ENCODE measurements around the gene SLC22A31.
"Not testable (repeated sequence)": the region's sequence is repeated elsewhere in the genome, so short reads cannot be mapped to it uniquely, and the experiment has no call there.

The SLC22A31 gene

DNA sequence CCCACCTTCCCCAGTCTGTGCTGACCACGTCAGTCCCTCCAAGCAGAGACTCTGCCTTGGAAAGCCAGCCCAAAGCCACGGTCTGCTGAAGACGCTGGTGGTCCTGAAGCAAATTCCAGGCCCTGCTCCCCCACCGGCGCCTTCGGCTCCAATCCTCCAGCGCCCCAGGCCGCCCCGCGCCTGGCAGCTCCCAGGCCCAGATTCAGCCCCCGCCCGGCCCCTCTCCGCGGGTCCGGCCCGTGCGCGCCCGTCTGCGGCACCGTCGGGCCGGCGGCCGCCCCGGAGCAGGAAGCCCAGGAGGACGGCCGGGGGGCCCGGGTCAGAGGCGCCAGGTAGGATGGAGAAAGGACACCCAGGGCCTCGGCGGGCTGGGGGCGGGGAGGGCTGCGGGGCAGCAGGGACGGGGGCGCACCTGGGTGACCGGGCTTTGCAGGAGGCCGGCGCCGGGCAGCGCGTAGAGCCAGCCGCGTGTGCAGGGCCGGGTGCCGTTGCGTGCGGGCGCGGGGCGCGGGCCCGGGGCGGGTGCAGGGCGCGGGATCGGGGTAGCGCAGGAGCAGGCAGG is 594 bp upstream of the SLC22A31 start:
- DNase-seq (ENCODE audit: low spot score in 2 of 2) (no peak), ATAC-seq (no peak)
- Mint-ChIP-seq H3K27ac (no peak overlapping the region), H3K4me3 (no peak overlapping the region), H3K36me3 (no peaks in the 10 kb centered on the region), H3K4me1 (peaks cover 10% of the 10 kb centered on the region), H3K9me3 (no peaks in the 10 kb centered on the region)

DNA sequence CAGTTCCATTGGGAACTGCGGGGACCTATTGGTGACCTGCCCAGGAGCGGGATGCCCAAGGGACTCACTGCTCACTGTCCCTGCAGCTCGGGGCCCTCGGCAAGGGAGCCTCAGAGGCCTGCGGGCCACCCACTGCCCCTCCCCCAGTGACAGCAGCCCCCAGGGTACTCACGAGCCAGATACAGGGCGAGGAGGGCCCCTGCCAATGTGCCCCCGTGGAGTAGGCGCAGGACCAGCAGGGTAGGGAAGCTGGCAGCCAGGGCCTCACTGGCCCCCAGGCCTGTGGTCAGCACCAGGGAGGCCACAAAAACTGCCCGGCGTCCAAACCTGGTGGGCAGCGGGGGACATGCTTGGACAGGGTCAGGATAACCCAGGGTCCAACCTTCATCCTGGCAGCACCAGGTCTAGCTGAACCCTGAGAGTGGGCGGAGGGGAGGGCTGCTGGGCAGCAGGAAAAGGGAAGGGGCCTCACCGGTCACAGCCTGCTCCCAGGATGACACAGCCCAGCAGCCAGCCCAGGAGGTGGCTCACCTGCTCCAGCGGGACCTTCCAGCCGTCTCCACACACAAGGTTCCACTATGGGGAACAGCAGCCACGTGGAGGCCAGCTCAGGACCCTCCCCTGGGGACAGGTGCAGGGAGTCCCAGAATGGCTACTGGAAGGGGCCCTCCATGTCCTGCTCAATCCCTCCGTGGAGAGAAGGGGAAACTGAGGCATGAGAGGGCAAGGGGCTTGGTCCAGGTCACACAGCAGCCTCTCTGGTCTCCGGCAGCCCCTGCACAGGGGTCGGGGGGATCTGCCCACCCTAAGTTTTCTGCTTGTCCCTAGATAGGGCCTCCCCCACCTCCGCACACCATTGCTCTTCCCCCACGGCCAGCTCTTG is 855 bp downstream of the SLC22A31 start:
- H3K27ac Mint-ChIP-seq: no peak overlapping the region
- DNase-seq (ENCODE audit: low spot score in 2 of 2): no peak
- H3K9me3 Mint-ChIP-seq: no peaks in the 10 kb centered on the region
- H3K4me1 Mint-ChIP-seq: peaks cover 10% of the 10 kb centered on the region
- no peak for ATAC-seq
- H3K36me3 Mint-ChIP-seq: no peaks in the 10 kb centered on the region
- no peak overlapping the region for H3K4me3 Mint-ChIP-seq

- no peak for ATAC-seq
These were observed 1.7 kb downstream of the SLC22A31 start for GRCh38 chr16:89198417-89199240.

DNA sequence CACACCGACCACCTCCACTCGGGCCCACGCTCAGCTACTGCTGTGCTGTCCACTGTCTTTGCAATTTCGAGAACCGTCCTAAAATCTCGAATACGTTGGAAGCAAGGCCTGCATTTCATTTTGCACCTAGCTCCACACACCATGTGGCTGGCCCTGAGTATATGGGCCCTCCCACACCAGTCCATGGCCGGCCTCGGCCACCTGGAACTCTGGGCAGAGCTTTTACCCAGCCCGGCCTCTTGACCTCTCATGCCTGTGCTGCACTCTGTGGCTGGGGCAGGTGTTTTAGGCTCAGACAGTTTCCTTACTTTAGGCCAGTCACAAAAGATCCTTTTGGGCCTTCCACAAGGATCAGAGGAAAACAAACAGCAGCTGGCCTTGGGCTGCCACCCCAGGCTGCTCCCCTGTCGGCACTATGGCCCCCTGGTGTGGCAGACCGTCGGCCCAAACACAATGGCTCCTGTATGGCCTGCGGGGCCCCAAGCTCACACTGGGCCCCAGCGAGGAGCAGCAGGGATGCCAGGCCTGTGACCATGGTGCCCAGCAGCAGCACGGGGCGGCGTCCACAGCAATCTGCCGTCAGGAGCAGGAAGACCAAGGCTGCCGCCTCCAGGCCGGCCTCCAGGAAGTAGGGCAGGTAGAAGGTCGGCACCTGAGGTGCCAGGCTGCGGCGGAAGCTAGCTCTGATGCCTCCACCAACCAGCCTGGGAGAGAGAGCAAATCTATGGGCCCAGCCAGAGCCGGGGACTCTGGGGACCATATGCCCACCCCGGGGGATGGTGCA is 2.5 kb downstream of the SLC22A31 start:
- DNase-seq (ENCODE audit: low spot score in 2 of 2) (no peak), ATAC-seq (no peak)
- H3K9me3 Mint-ChIP-seq: no peaks in the 10 kb centered on the region
- peaks cover 4% of the 10 kb centered on the region for H3K4me1 Mint-ChIP-seq
- no peak overlapping the region for H3K4me3 Mint-ChIP-seq
- H3K27ac Mint-ChIP-seq: no peak overlapping the region
- no peaks in the 10 kb centered on the region for H3K36me3 Mint-ChIP-seq

More at GRCh38 chr16:89198417-89199240, 1.7 kb downstream of the SLC22A31 start:
- Mint-ChIP-seq H3K36me3 (no peaks in the 10 kb centered on the region), H3K27ac (no peak overlapping the region), H3K4me3 (no peak overlapping the region), H3K4me1 (peaks cover 10% of the 10 kb centered on the region), H3K9me3 (no peaks in the 10 kb centered on the region)
- DNase-seq (ENCODE audit: low spot score in 2 of 2): no peak

- no peak overlapping the region for H3K27ac Mint-ChIP-seq
- no peak overlapping the region for H3K4me3 Mint-ChIP-seq
- no peaks in the 10 kb centered on the region for H3K36me3 Mint-ChIP-seq
- no peaks in the 10 kb centered on the region for H3K9me3 Mint-ChIP-seq
- ATAC-seq (no peak), DNase-seq (ENCODE audit: low spot score in 2 of 2) (no peak)
- no peaks in the 10 kb centered on the region for H3K4me1 Mint-ChIP-seq
These were observed 3.2 kb downstream of the SLC22A31 start for GRCh38 chr16:89197033-89197632.

- H3K9me3 Mint-ChIP-seq: no peaks in the 10 kb centered on the region
- no peak overlapping the region for H3K4me3 Mint-ChIP-seq
- peak in 1 of 2 donors; percentile 49 for DNase-seq (ENCODE audit: low spot score in 2 of 2)
- no peak for ATAC-seq
- no peak overlapping the region for H3K27ac Mint-ChIP-seq
- no peaks in the 10 kb centered on the region for H3K36me3 Mint-ChIP-seq
- H3K4me1 Mint-ChIP-seq: no peaks in the 10 kb centered on the region
These were observed 4.7 kb downstream of the SLC22A31 start for GRCh38 chr16:89195521-89196171.

- ATAC-seq (no peak), DNase-seq (ENCODE audit: low spot score in 2 of 2) (peak in 1 of 2 donors; percentile 49)
- Mint-ChIP-seq H3K36me3 (no peaks in the 10 kb centered on the region), H3K9me3 (no peaks in the 10 kb centered on the region), H3K27ac (no peak overlapping the region), H3K4me3 (no peak overlapping the region), H3K4me1 (no peaks in the 10 kb centered on the region)
These were observed 5.7 kb downstream of the SLC22A31 start for GRCh38 chr16:89194340-89195311.

DNA sequence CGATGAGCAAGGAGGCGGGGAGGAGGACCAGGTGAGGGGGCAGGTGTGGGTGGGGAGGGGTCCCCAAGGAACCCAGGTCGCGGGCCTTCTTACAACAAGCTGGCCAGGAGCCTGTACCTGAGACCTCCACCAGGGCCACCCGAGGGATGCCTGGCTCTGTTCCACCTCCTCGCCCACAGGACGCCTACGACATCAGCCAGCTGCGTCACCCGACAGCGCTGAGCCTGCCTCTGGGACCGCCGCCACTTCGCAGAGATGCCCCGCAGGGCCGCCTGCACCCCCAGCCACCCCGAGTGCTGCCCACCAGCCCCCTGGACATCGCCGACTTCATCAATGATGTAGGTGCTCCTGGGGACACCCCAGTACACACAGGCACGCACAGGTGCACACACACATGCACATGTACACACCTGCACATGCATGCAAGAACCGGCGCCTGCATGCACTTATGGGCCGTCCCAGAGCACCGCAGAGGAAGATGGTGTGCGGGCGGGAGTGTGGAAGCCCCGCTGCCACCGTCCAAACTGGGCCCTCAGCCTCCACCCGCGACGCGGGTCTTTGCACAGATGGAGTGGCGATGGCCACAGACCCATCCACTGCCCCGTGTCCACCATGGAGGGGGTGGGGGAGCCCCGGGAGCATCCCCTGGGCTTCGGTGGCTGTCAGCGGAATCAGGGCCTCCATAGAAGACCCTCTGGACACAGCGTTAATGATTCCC is 6.6 kb downstream of the SLC22A31 start:
- Mint-ChIP-seq H3K36me3 (no peaks in the 10 kb centered on the region), H3K4me1 (no peaks in the 10 kb centered on the region), H3K9me3 (no peaks in the 10 kb centered on the region), H3K27ac (no peak overlapping the region), H3K4me3 (no peak overlapping the region)
- DNase-seq (ENCODE audit: low spot score in 2 of 2) (no peak), ATAC-seq (no peak)

DNA sequence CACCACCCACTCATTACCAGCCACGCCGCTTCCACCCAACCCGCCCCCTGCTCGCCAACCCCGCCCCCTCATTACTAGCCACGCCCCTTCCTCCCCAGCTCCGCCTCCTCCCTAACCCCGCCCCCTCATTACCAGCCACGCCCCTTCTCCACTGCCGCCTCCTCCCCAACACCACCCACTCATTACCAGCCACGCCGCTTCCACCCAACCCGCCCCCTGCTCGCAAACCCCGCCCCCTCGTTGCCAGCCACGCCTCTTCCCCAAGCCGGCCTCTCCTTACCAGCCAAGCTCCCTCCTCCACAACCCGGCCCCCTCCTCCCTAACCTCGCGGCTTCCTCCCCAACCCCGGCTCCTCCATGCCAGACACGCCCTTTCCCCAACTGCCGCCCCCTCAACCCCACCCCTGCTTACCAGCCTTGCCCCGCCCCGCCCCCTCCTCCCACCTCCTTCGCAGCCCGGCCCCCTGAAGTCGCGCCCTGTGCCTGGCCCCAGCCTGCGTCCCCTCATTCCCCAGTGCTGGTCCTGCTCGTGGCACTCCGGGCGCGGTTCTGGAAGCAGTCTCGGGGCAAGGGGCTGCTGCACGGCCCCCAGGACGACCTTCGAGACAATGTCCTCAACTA is 7.3 kb downstream of the SLC22A31 start:
- H3K4me3 Mint-ChIP-seq: no peak overlapping the region
- H3K4me1 Mint-ChIP-seq: no peaks in the 10 kb centered on the region
- ATAC-seq (peak; percentile 36), DNase-seq (ENCODE audit: low spot score in 2 of 2) (no peak)
- H3K36me3 Mint-ChIP-seq: no peaks in the 10 kb centered on the region
- no peaks in the 10 kb centered on the region for H3K9me3 Mint-ChIP-seq
- no peak overlapping the region for H3K27ac Mint-ChIP-seq

- peak overlapping the region; percentile 23 for H3K4me3 Mint-ChIP-seq
- not testable (repeated sequence) for H3K27ac Mint-ChIP-seq, H3K9me3 Mint-ChIP-seq, H3K4me1 Mint-ChIP-seq, H3K36me3 Mint-ChIP-seq
- ATAC-seq (peak; percentile 39), DNase-seq (ENCODE audit: low spot score in 2 of 2) (peak; percentile 55 to 72)
These were observed 8.0 kb downstream of the SLC22A31 start for GRCh38 chr16:89192186-89192955.

DNA sequence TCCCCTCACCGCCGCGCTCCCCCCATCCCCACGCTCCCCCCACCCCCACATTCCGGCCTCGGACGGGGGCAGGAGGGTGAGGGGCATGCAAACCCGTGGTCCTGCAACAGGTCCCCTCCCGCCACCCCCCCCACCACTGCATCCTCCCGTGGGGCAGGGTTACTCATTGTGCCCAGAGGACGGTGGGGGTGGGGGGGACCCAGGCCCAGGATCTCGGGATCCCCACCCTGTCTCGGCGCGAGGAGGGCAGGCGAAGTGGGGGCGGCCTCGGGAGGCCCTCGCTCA is 8.5 kb downstream of the SLC22A31 start:
- Mint-ChIP-seq H3K4me3 (peak overlapping the region; percentile 23), H3K27ac (no peak overlapping the region), H3K36me3 (peaks cover 9% of the 10 kb centered on the region), H3K4me1 (peaks cover 7% of the 10 kb centered on the region), H3K9me3 (no peaks in the 10 kb centered on the region)
- ATAC-seq (no peak), DNase-seq (ENCODE audit: low spot score in 2 of 2) (no peak)

Measured in stimulated activated effector memory CD8-positive, alpha-beta T cell treated with anti-CD3 and anti-CD28 coated beads, Interleukin-12 subunit alpha, Interleukin-12 subunit beta, amount 100 ng/mL, for 72 hours (primary cell).